Ecto neural progenitor cell (in vitro differentiated cells): ENCODE results near the gene MAP1S.

ENCODE experiments used
- DNase-seq: peaks from one replicate; pipeline ENCODE4 v3.0.0-alpha.2; 2018; ENCODE audit warnings: low spot score

MAP1S gene

GRCh38 chr19:17718947-17719711 lies at the start of gene MAP1S:
TSS of gene MAP1S (plus strand) at chr19:17719480. CDS start at chr19:17719503, 23 bp downstream.
- peak; percentile 93 for DNase-seq

DNA sequence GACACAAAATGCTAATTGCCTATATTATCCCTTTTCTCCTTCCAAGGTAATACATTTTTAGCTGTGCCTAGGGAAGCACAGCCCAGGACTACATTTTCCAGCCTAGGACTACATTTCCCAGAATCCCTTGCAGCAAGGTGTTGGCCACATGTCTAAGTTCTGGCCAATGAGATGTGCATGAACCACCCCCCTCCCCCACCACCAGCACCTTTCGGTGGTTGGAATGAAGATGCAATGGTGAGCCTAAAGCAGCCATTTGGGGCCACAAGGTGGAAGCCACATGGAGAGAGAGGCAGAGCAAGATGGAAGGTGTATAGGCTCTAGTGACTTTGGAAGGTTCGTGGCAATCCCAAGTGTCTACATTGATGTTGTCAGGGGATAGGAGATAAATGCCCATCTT lies 47.4 kb upstream of the MAP1S start:
- no peak for DNase-seq

- DNase-seq, result no peak
Observed at GRCh38 chr19:17673937-17674799, 45.1 kb upstream of the MAP1S start.

- no peak for DNase-seq
Observed at GRCh38 chr19:17676295-17676694, 43.0 kb upstream of the MAP1S start.

GRCh38 chr19:17677002-17677401 lies 42.3 kb upstream of the MAP1S start:
- no peak for DNase-seq

GRCh38 chr19:17678836-17679235 lies 40.4 kb upstream of the MAP1S start:
- DNase-seq, result no peak

DNA sequence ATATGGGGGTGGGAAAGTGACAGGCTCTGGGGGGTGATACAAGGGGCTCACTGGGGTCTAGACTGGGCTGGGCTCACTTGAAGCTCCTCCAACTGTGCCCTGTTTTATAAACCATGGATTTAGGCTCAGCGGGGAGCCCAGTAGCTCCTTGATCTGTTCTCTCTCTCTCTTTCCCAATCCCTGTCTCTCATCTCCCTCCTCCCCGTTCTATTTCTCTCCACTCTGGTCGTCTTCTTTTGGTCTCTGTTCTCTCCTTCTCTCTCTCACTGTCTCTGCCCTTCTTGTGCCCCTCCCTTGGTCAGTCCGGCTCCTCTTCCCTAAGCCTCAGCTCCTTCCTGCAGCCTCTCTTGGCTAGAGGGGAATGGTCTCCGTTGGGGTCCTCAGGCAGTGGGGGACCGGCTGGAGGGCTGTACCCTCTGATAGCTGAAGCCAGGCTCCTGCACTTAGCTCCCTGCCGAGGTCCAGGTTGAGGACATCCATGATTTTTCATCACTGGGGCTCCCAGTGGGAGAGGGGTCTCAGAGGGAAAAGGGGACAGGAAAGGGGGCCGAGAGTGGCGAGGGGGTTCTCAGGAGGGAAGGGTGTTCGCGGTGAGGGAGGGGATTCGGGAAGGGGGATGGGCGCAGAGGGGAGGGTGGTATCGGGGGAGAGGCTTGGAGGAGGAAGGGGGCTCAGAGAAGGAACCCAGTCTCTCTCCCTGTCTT lies 39.6 kb upstream of the MAP1S start:
- no peak for DNase-seq

GRCh38 chr19:17680230-17680722 lies 39.0 kb upstream of the MAP1S start:
- DNase-seq, result peak; percentile 65

- DNase-seq, result peak; percentile 79
Observed at GRCh38 chr19:17681505-17682125, 37.7 kb upstream of the MAP1S start.

DNA sequence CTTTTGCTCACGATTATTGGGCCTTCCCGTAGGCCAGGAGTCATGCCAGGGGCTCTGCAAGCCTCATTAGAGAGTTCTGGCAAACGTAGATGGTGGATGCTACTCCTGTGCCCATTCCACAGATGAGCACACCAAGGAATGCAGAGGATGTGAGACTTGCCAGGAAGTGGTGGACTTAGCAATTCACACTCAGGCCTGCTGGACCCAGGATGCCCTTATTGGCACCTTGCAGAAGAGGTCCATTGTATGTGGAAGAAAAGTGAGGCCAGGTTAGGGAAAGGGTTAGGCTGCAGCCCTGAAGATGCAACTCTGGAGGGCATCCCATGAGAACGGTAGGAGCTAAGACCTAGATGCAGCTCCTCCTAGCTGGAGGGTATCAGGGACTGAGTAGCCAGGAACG lies 37.0 kb upstream of the MAP1S start:
- DNase-seq, result no peak

- DNase-seq, result no peak
Observed at GRCh38 chr19:17683078-17683477, 36.2 kb upstream of the MAP1S start.

GRCh38 chr19:17684256-17684655 lies 35.0 kb upstream of the MAP1S start:
- DNase-seq, result no peak

DNA sequence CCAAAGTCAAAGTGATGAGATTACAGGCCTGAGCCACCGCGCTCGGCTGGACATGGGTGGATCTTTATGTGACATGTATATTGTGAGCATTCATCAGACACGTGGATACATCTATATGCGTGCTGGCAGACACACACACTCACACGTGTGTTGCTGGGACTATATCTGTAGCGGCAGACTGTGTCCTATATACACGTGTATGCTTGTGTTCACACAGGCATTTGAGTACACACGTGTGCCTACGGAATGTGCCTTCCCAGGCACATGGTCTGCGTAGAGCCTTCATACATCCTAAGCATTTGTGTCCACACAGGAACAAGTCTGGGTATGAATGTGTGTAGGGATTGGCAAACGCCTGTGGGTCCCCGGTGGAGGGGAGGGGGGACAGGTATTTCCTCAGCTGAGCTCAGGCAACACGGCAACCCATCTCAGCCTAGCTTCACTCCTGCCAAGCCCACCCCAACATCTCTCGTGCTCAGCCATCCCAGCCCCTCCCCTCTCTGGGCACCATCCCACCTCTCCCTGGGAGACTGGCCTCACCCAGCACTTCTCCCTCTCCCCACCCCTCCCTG lies 33.7 kb upstream of the MAP1S start:
- no peak for DNase-seq

DNA sequence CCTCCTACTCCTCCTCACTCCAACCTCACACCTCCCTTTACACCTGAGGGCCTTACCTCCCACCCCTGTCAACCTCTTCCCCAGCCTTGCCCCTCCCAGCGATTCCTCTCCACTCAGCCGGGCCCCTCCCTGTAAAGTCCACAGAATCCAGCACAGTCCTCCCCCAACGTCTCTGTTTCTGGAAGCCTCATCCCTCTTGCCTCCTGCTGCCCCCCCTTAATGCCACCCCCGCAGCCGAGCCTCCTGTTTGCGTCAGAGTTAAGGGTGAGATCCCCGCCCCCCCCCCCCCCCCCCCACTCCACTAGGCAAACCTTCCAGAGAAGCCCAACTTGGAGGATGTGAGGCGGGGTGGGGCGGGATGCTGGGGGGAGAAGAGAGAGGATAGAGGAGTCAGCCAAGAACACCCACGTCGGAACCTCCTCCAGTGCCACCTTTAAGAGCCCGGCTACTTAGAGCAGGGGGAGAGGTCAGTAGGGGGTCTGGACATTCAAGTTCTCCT lies 33.2 kb upstream of the MAP1S start:
- DNase-seq, result no peak

DNA sequence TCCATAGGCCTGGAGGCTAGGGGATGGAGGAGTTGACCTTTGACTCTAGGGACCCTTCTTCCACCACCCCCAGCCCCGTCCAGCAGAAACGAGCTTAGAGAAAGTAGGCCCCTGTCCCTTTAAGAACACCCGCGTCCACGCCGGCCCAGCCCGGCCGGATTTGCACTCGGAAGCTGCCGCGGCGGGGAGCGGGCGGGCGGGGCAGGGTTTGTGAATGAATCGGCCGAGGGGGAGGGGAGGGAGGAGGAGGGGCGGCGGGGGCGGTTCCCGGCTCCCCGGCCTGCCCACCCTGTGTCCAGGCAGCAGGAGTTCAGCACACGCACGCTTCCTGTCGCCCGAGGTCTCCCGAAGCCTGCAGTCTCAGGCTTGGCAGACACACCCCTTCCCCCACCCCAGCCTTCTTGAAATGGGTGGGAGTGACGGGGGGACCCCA lies 32.7 kb upstream of the MAP1S start:
- peak; percentile 70 for DNase-seq

DNA sequence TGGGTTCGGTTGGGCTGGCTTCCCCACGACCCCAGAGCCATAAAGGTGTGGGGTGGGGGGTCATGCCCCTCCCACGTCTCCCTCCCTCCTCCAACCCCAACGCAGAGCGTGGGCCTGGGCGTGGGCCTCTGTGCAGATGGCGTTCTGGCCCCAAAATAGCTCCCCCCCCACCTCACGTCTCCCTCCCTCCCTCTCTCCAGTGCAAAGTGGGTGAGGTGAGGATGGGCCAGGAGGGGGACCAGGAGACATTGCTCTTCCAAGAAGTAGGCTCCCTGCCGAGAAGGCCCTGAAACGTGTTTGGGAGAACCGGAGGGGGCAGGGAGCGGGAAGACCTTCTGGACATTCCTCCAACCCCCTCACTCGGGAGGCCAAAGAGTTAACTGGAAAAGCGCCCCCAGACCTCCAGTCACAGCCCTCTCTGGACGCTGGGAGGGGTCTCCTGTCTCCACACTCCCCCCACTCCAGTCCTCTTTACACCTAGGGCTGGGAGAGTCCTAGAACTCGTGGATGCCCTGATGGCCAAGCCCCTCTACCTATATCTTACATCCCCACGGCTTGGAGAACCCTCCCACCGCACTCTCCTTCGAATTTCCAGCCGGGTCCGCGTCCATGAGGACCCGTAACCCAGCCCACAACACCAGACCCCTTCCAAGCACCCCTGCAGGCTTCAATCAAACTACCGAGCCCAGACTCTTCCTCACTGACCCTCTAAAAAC lies 32.0 kb upstream of the MAP1S start:
- DNase-seq, result no peak

DNA sequence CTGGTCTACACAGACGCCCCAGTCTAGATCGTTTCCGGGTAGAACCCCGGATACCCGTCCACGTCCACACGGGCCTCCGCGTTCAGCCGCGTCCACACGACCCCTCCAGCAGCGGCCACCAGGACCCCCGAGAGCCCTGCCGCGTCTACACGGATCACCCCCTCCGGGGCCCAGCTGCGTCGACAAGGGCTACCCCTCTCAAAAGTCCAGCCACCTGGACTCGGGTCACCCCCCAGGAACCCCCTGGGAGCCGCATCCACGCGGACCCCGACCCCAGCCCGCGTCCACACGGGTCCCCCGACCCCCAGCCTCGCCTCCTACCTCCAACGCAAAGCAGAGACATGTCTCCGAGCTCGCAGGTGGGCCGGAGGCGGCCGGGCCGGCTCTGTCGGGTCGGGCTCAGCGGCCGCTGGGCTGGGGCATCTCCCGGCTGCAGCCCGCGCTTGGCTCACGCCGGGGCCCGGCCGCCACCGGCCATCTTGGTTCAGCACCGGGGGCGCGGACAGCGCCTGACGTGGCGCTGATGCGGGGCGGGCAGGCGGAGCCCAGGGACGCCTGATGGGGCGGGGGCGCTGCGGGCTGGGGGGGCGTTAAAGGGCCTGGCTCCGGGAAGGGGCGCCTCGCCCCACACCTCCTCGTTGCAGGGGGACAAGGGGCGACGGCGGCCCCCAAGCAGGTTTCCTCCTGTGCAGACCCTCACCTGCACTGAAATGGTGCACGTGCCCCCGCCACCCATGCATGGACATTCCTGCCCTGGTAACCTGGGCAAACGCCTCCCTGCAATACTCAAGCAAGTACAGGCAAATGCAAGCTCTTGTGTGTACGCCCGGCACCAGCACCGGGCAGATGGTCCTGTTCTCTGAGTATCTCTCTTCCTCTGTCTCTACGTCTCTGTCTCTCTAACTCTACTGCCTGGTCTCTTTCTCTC lies 31.2 kb upstream of the MAP1S start, which contains the start of gene UNC13A:
Gene UNC13A, minus strand, starts transcription at position 498 of the 928 bp plus-strand sequence. Its CDS starts 155 bp downstream, at position 343.
- peak; percentile 93 for DNase-seq

DNA sequence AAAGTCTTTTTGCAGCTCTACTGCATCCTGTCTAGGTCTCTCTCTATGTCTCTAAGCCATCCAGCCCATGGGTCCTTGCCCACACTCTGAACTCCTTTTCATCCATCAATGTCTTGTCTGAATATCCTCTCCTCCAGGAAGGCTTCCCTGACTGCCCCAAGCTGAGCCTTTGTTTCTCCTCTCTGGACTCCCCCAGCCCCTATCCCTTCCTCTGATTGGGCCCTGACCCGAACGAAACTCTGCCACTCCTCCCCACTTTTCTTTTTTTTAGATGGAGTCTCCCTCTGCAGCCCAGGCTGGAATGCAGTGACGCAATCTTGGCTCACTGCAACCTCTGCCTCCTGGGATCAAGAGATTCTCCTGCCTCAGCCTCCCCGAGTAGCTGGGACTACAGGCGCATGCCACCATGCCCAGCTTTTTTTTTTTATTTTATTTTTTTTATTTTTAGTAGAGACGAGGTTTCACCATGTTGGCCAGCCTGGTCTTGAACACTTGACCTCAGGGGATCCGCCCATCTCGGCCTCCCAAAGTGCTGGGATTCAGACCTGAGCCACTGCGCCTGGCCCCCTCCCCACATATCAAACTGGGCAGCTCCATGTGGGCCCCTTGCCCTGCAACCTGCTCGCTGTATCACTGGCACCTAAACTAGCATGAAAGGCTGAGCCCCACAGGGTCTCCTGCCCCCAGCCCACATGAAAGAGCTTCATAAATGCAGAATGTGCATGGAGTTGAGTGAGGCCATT lies 30.3 kb upstream of the MAP1S start:
- DNase-seq, result no peak

- no peak for DNase-seq
Observed at GRCh38 chr19:17692566-17692965, 26.7 kb upstream of the MAP1S start.
